ENCODE measurements around the gene TM9SF1. TPM values are rescaled to one million over a fixed set of nuclear protein-coding genes. Genes with fewer than 3 reads are reported as not detected.
A peak's percentile ranks its signal among the peaks of the same experiment; 100 is the strongest.

Gene TM9SF1
- total and polyA plus RNA-seq, 2 of the 13 experiments (the other 11 are each of a cell fraction or from before 2014, with no cell fraction given) = 83.2 to 110 TPM

GRCh38 chr14:24195186-24196070 lies at the start of gene TM9SF1 (continued):
- TF ChIP-seq NPAS2 (CRISPR knock-in tag; IDR thresholded peaks at IDR 0.05; ENCODE audit: borderline replicate concordance) (0 out of 2 replicates have a peak, but pooled peaks have one; percentile 37), ZNF737 (CRISPR knock-in tag; IDR thresholded peaks at IDR 0.05; ENCODE audit: borderline replicate concordance) (no peak), ZNF431 (CRISPR knock-in tag; IDR thresholded peaks at IDR 0.05; ENCODE audit: borderline replicate concordance, low read depth) (no peak), ZNF34 (CRISPR knock-in tag; IDR thresholded peaks at IDR 0.05; ENCODE audit: borderline replicate concordance) (peak; percentile 92), ZNF264 (CRISPR knock-in tag; IDR thresholded peaks at IDR 0.05) (peak; percentile 91), PATZ1 (CRISPR knock-in tag; IDR thresholded peaks at IDR 0.05) (peak; percentile 95), NFKBIZ (CRISPR knock-in tag; IDR thresholded peaks at IDR 0.05) (peak; percentile 98), FOXK1 (CRISPR knock-in tag; IDR thresholded peaks at IDR 0.05; ENCODE audit: borderline replicate concordance, low read depth) (peak; percentile 88; the same call in 1 of the 2 replicates), TARDBP (CRISPR knock-in tag; IDR thresholded peaks at IDR 0.05) (peak; percentile 99), ISL2 (CRISPR knock-in tag; IDR thresholded peaks at IDR 0.05) (peak; percentile 93), ZGPAT (CRISPR knock-in tag; IDR thresholded peaks at IDR 0.05) (peak; percentile 100), E2F2 (CRISPR knock-in tag; IDR thresholded peaks at IDR 0.05; ENCODE audit: borderline replicate concordance) (peak; percentile 82; the same call in 1 of the 2 replicates), ZNF343 (CRISPR knock-in tag; IDR thresholded peaks at IDR 0.05) (peak; percentile 100), ZNF710 (CRISPR knock-in tag; IDR thresholded peaks at IDR 0.05; ENCODE audit: borderline replicate concordance) (peak; percentile 77), ZNF501 (CRISPR knock-in tag; IDR thresholded peaks at IDR 0.05) (peak; percentile 100), BCL6 (CRISPR knock-in tag; IDR thresholded peaks at IDR 0.05) (peak; percentile 80), AGO2 (optimal IDR thresholded peaks at IDR 0.05; ENCODE audit: low read depth, low read length) (peak; percentile 98), NFE2L2 (IDR thresholded peaks at IDR 0.05; ENCODE audit: low read length) (0 out of 2 replicates have a peak, but pooled peaks have one; percentile 33), ZSCAN30 (CRISPR knock-in tag; IDR thresholded peaks at IDR 0.05) (no peak)
- TF ChIP-seq, protein P1, sequence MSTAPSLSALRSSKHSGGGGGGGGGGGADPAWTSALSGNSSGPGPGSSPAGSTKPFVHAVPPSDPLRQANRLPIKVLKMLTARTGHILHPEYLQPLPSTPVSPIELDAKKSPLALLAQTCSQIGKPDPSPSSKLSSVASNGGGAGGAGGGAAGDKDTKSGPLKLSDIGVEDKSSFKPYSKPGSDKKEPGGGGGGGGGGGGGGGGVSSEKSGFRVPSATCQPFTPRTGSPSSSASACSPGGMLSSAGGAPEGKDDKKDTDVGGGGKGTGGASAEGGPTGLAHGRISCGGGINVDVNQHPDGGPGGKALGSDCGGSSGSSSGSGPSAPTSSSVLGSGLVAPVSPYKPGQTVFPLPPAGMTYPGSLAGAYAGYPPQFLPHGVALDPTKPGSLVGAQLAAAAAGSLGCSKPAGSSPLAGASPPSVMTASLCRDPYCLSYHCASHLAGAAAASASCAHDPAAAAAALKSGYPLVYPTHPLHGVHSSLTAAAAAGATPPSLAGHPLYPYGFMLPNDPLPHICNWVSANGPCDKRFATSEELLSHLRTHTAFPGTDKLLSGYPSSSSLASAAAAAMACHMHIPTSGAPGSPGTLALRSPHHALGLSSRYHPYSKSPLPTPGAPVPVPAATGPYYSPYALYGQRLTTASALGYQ (CRISPR knock-in tag; IDR thresholded peaks at IDR 0.05) = peak; percentile 91; the same call in 1 of the 2 replicates
